ENCODE measurements around the gene CDCP2.

Gene CDCP2

DNA sequence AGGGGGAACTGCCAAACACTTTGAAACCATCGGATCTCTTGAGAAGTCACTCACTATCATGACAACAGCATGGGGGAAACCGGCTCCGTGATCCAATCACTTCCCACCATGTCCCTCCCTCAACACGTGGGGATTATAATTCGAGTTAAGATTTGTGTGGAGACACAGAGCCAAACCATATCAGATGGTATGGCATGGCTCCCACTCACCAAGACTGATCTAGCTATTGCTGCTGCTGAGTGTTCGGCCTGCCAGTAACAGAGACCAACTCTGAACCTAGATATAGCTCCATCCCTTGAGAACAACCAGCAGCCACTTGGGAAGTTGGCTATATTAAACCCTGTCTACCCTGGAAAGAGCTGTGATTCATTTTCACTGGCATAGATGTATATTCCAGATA is 49.4 kb downstream of the CDCP2 start:
- Histone ChIP-seq H3K9me3 (no peaks in the 10 kb centered on the region), H3K4me1 (ENCODE audit: control insufficient read depth in 1 of 2, insufficient read depth in 1 of 2, low read depth in 1 of 2, low read length in 1 of 2) (peaks cover 0 to 5% of the 10 kb centered on the region in 2 experiments), H3K4me3 (ENCODE audit: low read depth in 1 of 2, low read length in 1 of 2) (no peak overlapping the region), H3K27ac (no peak overlapping the region), H3K36me3 (peaks cover 29% of the 10 kb centered on the region), H3K27me3 (no peaks in the 10 kb centered on the region)
- TF ChIP-seq, protein P1, sequence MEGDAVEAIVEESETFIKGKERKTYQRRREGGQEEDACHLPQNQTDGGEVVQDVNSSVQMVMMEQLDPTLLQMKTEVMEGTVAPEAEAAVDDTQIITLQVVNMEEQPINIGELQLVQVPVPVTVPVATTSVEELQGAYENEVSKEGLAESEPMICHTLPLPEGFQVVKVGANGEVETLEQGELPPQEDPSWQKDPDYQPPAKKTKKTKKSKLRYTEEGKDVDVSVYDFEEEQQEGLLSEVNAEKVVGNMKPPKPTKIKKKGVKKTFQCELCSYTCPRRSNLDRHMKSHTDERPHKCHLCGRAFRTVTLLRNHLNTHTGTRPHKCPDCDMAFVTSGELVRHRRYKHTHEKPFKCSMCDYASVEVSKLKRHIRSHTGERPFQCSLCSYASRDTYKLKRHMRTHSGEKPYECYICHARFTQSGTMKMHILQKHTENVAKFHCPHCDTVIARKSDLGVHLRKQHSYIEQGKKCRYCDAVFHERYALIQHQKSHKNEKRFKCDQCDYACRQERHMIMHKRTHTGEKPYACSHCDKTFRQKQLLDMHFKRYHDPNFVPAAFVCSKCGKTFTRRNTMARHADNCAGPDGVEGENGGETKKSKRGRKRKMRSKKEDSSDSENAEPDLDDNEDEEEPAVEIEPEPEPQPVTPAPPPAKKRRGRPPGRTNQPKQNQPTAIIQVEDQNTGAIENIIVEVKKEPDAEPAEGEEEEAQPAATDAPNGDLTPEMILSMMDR (IDR thresholded peaks at IDR 0.05) = no peak

DNA sequence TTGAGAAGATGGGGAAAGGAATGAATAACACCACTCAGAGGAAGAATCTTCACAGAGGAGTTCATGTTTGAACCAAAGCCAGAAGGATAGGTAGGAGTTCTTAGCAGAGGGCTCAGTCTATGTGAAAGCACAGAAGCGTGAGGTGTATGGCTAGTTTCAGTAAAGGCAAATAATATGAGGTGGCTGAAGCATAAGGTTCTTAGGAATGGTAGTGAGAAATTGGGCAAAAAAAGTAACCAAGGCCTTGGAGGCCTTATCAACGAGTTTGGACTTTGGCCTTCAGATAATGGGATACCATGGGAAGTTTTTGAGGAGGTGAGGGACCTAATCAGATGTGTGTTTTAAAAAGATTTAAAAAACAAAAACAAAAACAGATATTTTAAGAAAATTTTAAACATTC is 52.3 kb downstream of the CDCP2 start:
- peaks cover 7 to 19% of the 10 kb centered on the region in 2 experiments for H3K4me1 ChIP-seq (ENCODE audit: control insufficient read depth in 1 of 2, insufficient read depth in 1 of 2, low read depth in 1 of 2, low read length in 1 of 2)
- no peaks in the 10 kb centered on the region for H3K27me3 ChIP-seq
- peaks cover 46% of the 10 kb centered on the region for H3K36me3 ChIP-seq
- no peak overlapping the region for H3K4me3 ChIP-seq (ENCODE audit: low read depth in 1 of 2, low read length in 1 of 2)
- no peak overlapping the region for H3K27ac ChIP-seq
- TF ChIP-seq, protein P1 (IDR thresholded peaks at IDR 0.05) = no peak
- H3K9me3 ChIP-seq = no peaks in the 10 kb centered on the region

GRCh38 chr1:54099061-54099610 is 53.7 kb downstream of the CDCP2 start:
- Histone ChIP-seq H3K4me3 (ENCODE audit: low read depth in 1 of 2, low read length in 1 of 2) (no peak overlapping the region), H3K27ac (no peak overlapping the region), H3K9me3 (no peaks in the 10 kb centered on the region), H3K27me3 (no peaks in the 10 kb centered on the region), H3K36me3 (peaks cover 43% of the 10 kb centered on the region), H3K4me1 (ENCODE audit: control insufficient read depth in 1 of 2, insufficient read depth in 1 of 2, low read depth in 1 of 2, low read length in 1 of 2) (peaks cover 10 to 22% of the 10 kb centered on the region in 2 experiments)
- TF ChIP-seq, protein P1 (IDR thresholded peaks at IDR 0.05) = no peak

- Histone ChIP-seq H3K9me3 (no peaks in the 10 kb centered on the region), H3K4me3 (ENCODE audit: low read depth in 1 of 2, low read length in 1 of 2) (no peak overlapping the region), H3K27me3 (no peaks in the 10 kb centered on the region), H3K36me3 (peaks cover 32% of the 10 kb centered on the region), H3K27ac (no peak overlapping the region), H3K4me1 (ENCODE audit: control insufficient read depth in 1 of 2, insufficient read depth in 1 of 2, low read depth in 1 of 2, low read length in 1 of 2) (peaks cover 10 to 23% of the 10 kb centered on the region in 2 experiments)
- TF ChIP-seq, protein P1 (IDR thresholded peaks at IDR 0.05) = no peak
These were observed 55.9 kb downstream of the CDCP2 start for GRCh38 chr1:54096877-54097240.

- peak overlapping the region; percentile 30 for H3K27ac ChIP-seq
- TF ChIP-seq, protein P1 (IDR thresholded peaks at IDR 0.05) = no peak
- no peaks in the 10 kb centered on the region for H3K9me3 ChIP-seq
- H3K27me3 ChIP-seq = no peaks in the 10 kb centered on the region
- H3K4me1 ChIP-seq (ENCODE audit: control insufficient read depth in 1 of 2, insufficient read depth in 1 of 2, low read depth in 1 of 2, low read length in 1 of 2) = peaks cover 15 to 28% of the 10 kb centered on the region in 2 experiments
- H3K4me3 ChIP-seq (ENCODE audit: low read depth in 1 of 2, low read length in 1 of 2) = no peak overlapping the region
- H3K36me3 ChIP-seq = peaks cover 27% of the 10 kb centered on the region
These were observed 56.4 kb downstream of the CDCP2 start for GRCh38 chr1:54096227-54096876.
